DOHH2 (cell line): Measurements from ENCODE around the gene AGO4.

Experiments
- EZH2phosphoT487 ChIP-seq: fragments of 200-600 bp; sonication (generic); IDR thresholded peaks from 2 replicates; pipeline ENCODE4 v1.6.1; 2017; ENCODE audit warnings: borderline replicate concordance, mild to moderate bottlenecking, antibody characterized with exemption, low read length, moderate library complexity, mixed read lengths
- TF ChIP-seq, protein P1 (sequence below): fragments of 200-600 bp; sonication (generic); IDR thresholded peaks from one replicate; pipeline ENCODE4 v1.5.1; 2014; ENCODE audit warnings: antibody characterized with exemption, mild to moderate bottlenecking, low read depth, low read length; ENCODE audit not compliant: poor library complexity, severe bottlenecking

DNA sequence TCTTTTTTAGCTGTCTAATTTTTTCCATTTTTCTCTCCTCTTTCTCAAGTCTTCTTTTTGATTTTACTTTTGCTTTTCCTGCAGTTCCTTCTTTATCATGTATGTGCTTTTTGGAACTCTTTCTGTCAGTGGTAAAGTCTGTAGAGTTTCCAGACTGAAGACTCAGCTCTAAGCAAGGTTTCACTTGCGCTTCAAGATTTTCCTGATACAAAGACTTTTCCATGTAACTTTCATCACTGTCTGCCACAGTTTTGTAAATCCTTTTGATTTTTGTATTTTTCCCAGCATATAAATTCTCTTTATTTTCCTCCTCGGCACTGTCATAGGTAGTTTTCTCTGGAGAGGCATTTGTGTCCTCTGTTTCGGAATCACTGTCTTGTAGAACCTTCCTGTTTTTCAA is 43.5 kb upstream of the AGO4 start:
- TF ChIP-seq, protein P1, sequence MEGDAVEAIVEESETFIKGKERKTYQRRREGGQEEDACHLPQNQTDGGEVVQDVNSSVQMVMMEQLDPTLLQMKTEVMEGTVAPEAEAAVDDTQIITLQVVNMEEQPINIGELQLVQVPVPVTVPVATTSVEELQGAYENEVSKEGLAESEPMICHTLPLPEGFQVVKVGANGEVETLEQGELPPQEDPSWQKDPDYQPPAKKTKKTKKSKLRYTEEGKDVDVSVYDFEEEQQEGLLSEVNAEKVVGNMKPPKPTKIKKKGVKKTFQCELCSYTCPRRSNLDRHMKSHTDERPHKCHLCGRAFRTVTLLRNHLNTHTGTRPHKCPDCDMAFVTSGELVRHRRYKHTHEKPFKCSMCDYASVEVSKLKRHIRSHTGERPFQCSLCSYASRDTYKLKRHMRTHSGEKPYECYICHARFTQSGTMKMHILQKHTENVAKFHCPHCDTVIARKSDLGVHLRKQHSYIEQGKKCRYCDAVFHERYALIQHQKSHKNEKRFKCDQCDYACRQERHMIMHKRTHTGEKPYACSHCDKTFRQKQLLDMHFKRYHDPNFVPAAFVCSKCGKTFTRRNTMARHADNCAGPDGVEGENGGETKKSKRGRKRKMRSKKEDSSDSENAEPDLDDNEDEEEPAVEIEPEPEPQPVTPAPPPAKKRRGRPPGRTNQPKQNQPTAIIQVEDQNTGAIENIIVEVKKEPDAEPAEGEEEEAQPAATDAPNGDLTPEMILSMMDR = no peak
- no peak for TF ChIP-seq EZH2phosphoT487
